Nephron (organoid): ENCODE measurements around the gene EFNB2.

Experiments used
- H3K27ac Mint-ChIP-seq, 3 experiments: 2 replicates each; pipeline ENCODE4 v1.8.0; 2020; ENCODE audit warnings: mixed read lengths in 3 of 3, mild to moderate bottlenecking in 2 of 3, moderate library complexity in 1 of 3
- H3K27me3 Mint-ChIP-seq: 2 replicates; pipeline ENCODE4 v1.8.0; 2021; ENCODE audit warnings: low read depth, mild to moderate bottlenecking, moderate library complexity, mixed read lengths
- H3K36me3 Mint-ChIP-seq: 2 replicates; pipeline ENCODE4 v1.8.0; 2020; ENCODE audit warnings: low read depth, mixed read lengths
- H3K4me1 Mint-ChIP-seq: 2 replicates; pipeline ENCODE4 v1.8.0; 2020; ENCODE audit warnings: mixed read lengths
- H3K4me3 Mint-ChIP-seq, 3 experiments: 2 replicates each; pipeline ENCODE4 v1.8.0; 2020; ENCODE audit warnings: mild to moderate bottlenecking in 3 of 3, mixed read lengths in 3 of 3, moderate library complexity in 2 of 3
- H3K9me3 Mint-ChIP-seq: 2 replicates; pipeline ENCODE4 v1.8.0; 2020; ENCODE audit warnings: mixed read lengths
- CTCF ChIP-seq, 3 experiments: fragments of 200-600 bp; sonication (generic); IDR thresholded peaks; one replicate each; pipeline ENCODE4 v1.5.0; 2021; ENCODE audit warnings: antibody characterized with exemption in 3 of 3; ENCODE audit not compliant: unreplicated experiment in 3 of 3

Gene EFNB2

GRCh38 chr13:106489849-106490568 is 45.5 kb downstream of the EFNB2 start:
- H3K27me3 Mint-ChIP-seq: no peaks in the 10 kb centered on the region
- no peak overlapping the region for H3K4me3 Mint-ChIP-seq
- H3K9me3 Mint-ChIP-seq: no peaks in the 10 kb centered on the region
- no peak for TF ChIP-seq CTCF (IDR thresholded peaks at IDR 0.05; ENCODE audit: unreplicated experiment in 3 of 3)
- H3K27ac Mint-ChIP-seq: no peak overlapping the region
- H3K4me1 Mint-ChIP-seq: peaks cover 12% of the 10 kb centered on the region
- peaks cover 53% of the 10 kb centered on the region for H3K36me3 Mint-ChIP-seq

GRCh38 chr13:106488686-106489085 is 46.8 kb downstream of the EFNB2 start:
- peaks cover 12% of the 10 kb centered on the region for H3K4me1 Mint-ChIP-seq
- no peaks in the 10 kb centered on the region for H3K9me3 Mint-ChIP-seq
- peaks cover 42% of the 10 kb centered on the region for H3K36me3 Mint-ChIP-seq
- peak overlapping the region in 1 of 3 experiments; percentile 36 for H3K27ac Mint-ChIP-seq
- H3K4me3 Mint-ChIP-seq: no peak overlapping the region
- no peak for TF ChIP-seq CTCF (IDR thresholded peaks at IDR 0.05; ENCODE audit: unreplicated experiment in 3 of 3)
- H3K27me3 Mint-ChIP-seq: no peaks in the 10 kb centered on the region

DNA sequence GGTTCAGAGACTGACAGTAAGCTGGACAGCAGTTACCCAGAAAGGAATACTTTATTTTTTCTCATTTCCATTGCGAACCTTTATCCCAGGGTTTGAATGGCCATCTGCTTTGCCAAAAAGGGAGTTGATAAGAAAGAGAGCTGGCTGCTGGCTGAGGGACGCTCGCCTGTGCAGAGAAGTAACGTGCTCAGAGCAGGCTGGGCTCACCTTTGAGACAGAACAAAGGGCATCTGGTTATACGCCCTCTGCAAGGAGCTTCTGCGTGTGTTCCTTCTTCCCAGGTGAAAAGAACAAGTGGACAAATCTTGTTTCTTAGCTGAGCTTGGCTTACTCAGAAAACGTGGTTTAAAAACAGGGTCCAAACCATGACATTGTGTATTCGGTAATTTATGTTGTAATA is 47.4 kb downstream of the EFNB2 start:
- Mint-ChIP-seq H3K27ac (no peak overlapping the region), H3K36me3 (peaks cover 36% of the 10 kb centered on the region), H3K4me3 (no peak overlapping the region), H3K27me3 (no peaks in the 10 kb centered on the region), H3K9me3 (no peaks in the 10 kb centered on the region), H3K4me1 (peaks cover 12% of the 10 kb centered on the region)
- no peak for TF ChIP-seq CTCF (IDR thresholded peaks at IDR 0.05; ENCODE audit: unreplicated experiment in 3 of 3)

DNA sequence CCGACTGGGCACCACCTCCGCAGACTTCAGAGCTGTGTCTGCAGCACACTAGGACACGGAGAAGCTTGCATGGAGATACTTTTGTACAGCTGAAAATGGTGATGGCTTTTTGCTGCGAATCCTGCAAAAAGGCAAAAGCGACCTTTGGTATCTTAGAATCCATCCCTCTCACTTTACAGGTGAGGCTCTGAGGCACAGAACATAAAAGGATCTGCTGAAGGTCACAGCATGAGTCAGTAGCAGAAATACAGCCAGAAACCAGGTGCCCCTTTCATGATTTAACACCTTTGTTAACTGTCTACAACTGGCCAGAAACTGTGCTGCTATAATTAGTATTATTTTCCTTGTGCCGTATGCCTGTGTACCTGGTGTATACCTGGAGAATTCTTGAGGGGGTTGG is 48.3 kb downstream of the EFNB2 start:
- H3K4me1 Mint-ChIP-seq: peaks cover 10% of the 10 kb centered on the region
- TF ChIP-seq CTCF (IDR thresholded peaks at IDR 0.05; ENCODE audit: unreplicated experiment in 3 of 3): no peak
- H3K9me3 Mint-ChIP-seq: no peaks in the 10 kb centered on the region
- no peak overlapping the region for H3K4me3 Mint-ChIP-seq
- no peaks in the 10 kb centered on the region for H3K27me3 Mint-ChIP-seq
- H3K36me3 Mint-ChIP-seq: peaks cover 27% of the 10 kb centered on the region
- H3K27ac Mint-ChIP-seq: no peak overlapping the region

DNA sequence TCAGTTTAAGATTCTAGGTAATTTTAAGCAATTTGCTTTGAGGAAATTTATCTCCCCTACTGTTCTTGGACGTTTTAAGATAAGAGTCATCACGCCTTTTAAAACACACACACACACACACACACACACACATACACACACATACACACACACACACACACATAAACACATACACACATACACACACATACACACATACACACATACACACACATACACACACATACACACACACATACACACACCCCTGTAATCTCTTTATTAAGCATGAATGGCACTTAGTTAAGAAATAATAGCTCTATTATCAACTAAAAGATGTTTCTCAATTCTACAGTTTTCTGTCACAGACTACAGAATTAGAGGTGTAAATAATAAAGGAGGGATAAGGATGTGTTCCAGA is 49.2 kb downstream of the EFNB2 start:
- H3K4me1 Mint-ChIP-seq: peaks cover 8% of the 10 kb centered on the region
- TF ChIP-seq CTCF (IDR thresholded peaks at IDR 0.05; ENCODE audit: unreplicated experiment in 3 of 3): no peak
- H3K4me3 Mint-ChIP-seq: no peak overlapping the region
- peaks cover 18% of the 10 kb centered on the region for H3K36me3 Mint-ChIP-seq
- no peak overlapping the region for H3K27ac Mint-ChIP-seq
- no peaks in the 10 kb centered on the region for H3K9me3 Mint-ChIP-seq
- H3K27me3 Mint-ChIP-seq: no peaks in the 10 kb centered on the region

DNA sequence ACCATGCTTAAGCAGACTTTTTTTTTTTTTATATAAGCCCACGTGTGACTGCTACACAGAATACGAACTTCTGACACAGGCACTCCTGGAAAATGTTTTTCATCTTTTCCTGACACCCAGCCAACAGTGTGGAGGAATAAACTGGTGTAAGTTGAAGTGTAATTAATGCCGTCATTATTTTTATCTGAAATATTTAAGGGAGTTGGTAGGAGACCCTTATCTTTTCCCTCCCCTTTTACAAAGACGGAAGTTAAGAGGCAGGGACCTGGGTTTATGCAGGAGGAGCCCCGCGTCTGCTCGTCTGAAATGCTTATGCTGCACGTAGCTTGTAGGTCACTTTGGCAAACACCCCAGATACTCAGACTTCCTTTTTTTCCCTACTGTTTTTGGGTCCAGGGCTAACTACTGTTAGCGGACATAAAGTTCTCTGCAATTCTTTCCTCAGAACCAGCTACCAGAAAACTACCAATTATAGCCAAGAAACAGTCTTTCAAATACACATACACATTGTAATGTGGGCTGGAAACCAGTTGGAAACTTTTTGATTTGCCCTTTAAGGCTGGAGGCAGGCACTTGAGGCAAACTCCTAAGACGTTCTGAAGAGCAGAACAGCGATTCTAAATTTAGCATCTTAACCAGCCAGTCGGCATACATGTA is 50.8 kb downstream of the EFNB2 start:
- Mint-ChIP-seq H3K4me3 (no peak overlapping the region), H3K27me3 (no peaks in the 10 kb centered on the region), H3K36me3 (peaks cover 5% of the 10 kb centered on the region), H3K4me1 (peaks cover 23% of the 10 kb centered on the region), H3K27ac (peak overlapping the region in 2 of 3 experiments; percentile 56 to 77), H3K9me3 (no peaks in the 10 kb centered on the region)
- TF ChIP-seq CTCF (IDR thresholded peaks at IDR 0.05; ENCODE audit: unreplicated experiment in 3 of 3): no peak
